Measurements from ENCODE around the gene GPR142. TPM values are rescaled to one million over a fixed set of nuclear protein-coding genes. Genes with fewer than 3 reads are reported as not detected.
"Not testable (repeated sequence)": the region's sequence is repeated elsewhere in the genome, so short reads cannot be mapped to it uniquely, and the experiment has no call there.

GPR142 gene
- total RNA-seq, 1 donor from 2014 or later: 0.16 TPM

DNA sequence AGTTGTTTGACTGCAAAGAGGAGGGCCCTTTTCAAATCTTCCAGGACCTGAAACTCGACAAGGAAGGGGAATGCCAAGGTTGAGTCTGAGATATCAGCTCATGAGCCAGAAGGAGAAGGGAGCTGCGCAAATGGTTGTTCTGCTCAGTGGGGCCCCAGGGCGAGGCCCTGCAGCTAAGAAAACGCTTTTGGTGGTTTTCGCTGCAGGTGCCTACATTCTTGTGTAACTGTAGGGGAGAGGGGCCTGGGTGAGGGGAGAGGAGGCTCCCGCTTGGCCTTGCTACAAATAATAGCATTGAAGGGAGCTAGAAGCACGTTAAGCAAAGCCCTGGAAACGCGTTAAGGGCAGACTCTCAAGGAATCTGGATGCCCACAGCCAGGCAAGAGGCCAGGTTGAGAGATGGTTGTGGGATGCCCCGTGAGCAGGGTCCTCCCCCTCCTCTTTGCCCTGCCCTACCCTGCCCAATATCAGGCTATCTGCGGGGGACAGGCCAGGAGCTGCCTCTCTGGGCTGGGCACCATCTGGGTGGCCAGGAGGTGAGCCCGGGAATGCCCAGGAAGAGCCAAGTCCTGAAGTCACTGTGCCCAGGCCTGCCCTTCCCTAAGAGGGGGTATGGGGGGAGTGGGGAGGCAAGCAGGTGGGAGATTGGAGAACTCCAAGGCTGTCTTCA is 21.9 kb downstream of the GPR142 start:
- intact Hi-C loops (cut with DNase I): no loop called here
- no peak for DNase-seq (ENCODE audit: low spot score)

- DNase-seq (ENCODE audit: low spot score): no peak
- intact Hi-C loops (cut with DNase I): no loop called here
Observed at GRCh38 chr17:74389937-74390679, 22.8 kb downstream of the GPR142 start.

- intact Hi-C loops (cut with DNase I): no loop called here
- no peak for DNase-seq (ENCODE audit: low spot score)
Observed at GRCh38 chr17:74390680-74391653, 23.7 kb downstream of the GPR142 start.

- DNase-seq (ENCODE audit: low spot score): no peak
- intact Hi-C loops (cut with DNase I): no loop called here
Observed at GRCh38 chr17:74391771-74392170, 24.5 kb downstream of the GPR142 start.

DNA sequence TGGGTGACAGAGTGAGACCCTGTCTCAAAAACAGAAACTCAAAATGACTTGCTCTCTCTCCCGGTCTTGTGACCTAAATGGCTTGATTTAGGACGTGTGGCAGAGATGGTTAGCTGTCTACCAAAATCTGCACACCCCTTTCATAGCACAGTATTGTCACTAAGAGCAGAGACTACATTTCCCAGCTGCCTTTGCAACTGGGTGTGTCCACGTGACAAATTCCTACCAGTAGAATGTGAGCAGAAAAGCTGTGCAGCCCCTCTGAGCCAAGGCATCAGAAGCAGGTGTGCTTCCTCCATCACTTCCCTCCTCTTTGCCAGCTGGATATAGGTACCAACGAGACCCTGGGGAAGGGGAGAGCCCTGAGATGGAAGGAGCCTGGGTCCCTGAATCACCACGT is 25.5 kb downstream of the GPR142 start:
- intact Hi-C loops (cut with DNase I): no loop called here
- DNase-seq (ENCODE audit: low spot score): no peak

- no peak for DNase-seq (ENCODE audit: low spot score)
- intact Hi-C loops (cut with DNase I): no loop called here
Observed at GRCh38 chr17:74393346-74393942, 26.1 kb downstream of the GPR142 start.

- DNase-seq (ENCODE audit: low spot score): no peak
- intact Hi-C loops (cut with DNase I): no loop called here
Observed at GRCh38 chr17:74394275-74394950, 27.1 kb downstream of the GPR142 start.

- intact Hi-C loops (cut with DNase I): no loop called here
Observed at GRCh38 chr17:74394977-74395376, 27.7 kb downstream of the GPR142 start.

GRCh38 chr17:74396567-74396966 is 29.3 kb downstream of the GPR142 start:
- intact Hi-C loops (cut with DNase I): no loop called here
- no peak for DNase-seq (ENCODE audit: low spot score)

More at GRCh38 chr17:74394977-74395376, 27.7 kb downstream of the GPR142 start:
- no peak for DNase-seq (ENCODE audit: low spot score)

DNA sequence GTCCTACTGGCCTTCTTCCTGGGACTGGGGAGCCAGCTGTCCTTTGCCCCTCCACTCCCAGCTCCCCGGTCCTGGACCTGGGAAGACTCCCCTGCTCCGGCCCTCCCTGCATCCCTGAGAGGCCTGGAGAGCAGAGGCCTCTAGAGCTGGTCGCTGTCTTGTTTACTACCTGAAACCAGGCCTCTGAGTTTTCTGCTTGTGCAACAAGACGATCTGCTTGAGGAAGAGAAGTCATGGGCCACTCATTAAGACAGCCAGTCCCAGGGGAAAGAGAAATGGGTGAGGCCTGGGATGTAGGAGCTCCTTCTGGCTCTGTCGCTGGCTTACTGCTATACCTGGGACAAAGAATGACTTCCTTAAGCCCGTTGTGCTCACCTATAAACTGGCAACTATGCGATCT is 34.7 kb downstream of the GPR142 start:
- intact Hi-C loops (cut with DNase I): no loop called here
- DNase-seq (ENCODE audit: low spot score): no peak

GRCh38 chr17:74403512-74404137 is 36.3 kb downstream of the GPR142 start:
- no peak for DNase-seq (ENCODE audit: low spot score)
- intact Hi-C loops (cut with DNase I): no loop called here

- intact Hi-C loops (cut with DNase I): no loop called here
- no peak for DNase-seq (ENCODE audit: low spot score)
Observed at GRCh38 chr17:74404218-74404617, 36.9 kb downstream of the GPR142 start.

- no peak for DNase-seq (ENCODE audit: low spot score)
- intact Hi-C loops (cut with DNase I): no loop called here
Observed at GRCh38 chr17:74404789-74405188, 37.5 kb downstream of the GPR142 start.

DNA sequence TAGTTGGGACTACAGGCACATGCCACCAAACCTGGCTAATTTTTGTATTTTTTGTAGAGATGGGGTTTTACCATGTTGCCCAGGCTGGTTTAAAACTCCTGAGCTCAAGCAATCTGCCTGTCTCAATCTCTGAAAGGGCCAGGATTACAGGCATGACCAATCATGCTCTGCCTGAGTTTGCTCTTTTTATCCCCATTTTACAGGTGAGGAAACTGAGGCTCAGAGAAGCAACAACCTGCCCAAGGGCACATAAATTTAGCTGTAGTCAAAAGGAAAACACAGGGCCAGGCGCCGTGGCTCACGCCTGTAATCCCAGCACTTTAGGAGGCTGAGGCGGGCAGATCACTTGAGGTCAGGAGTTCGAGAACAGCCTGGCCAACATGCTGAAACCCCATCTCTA is 38.0 kb downstream of the GPR142 start:
- intact Hi-C loops (cut with DNase I); DNase-seq (ENCODE audit: low spot score): not testable (repeated sequence)

- DNase-seq (ENCODE audit: low spot score): no peak
- intact Hi-C loops (cut with DNase I): no loop called here
Observed at GRCh38 chr17:74407384-74407783, 40.1 kb downstream of the GPR142 start.

DNA sequence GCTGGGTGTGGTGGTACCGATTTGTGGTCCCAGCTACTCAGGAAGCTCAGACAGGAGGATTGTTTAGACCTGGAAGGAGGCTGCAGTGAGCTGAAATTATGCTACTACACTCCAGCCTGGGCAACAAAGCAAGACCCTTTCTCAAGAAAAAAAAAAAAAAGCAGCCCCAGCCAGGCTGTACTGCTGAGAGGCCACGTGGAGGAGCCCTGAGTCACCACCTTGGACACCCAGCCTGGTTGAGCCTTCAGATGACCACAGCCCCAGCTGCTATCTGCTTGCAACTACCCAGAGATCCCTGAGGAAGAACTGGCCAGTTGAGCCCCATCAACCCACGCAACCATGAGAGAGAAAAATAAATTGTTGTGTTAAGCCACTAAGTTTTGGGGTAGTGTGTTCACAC is 41.0 kb downstream of the GPR142 start:
- intact Hi-C loops (cut with DNase I): no loop called here
- DNase-seq (ENCODE audit: low spot score): no peak

- intact Hi-C loops (cut with DNase I): no loop called here
- no peak for DNase-seq (ENCODE audit: low spot score)
Observed at GRCh38 chr17:74408815-74409214, 41.5 kb downstream of the GPR142 start.

GRCh38 chr17:74410001-74410443 is 42.7 kb downstream of the GPR142 start:
- intact Hi-C loops (cut with DNase I): no loop called here
- DNase-seq (ENCODE audit: low spot score): no peak

GRCh38 chr17:74412581-74412980 is 45.3 kb downstream of the GPR142 start:
- DNase-seq (ENCODE audit: low spot score): no peak

More at GRCh38 chr17:74412581-74412980, 45.3 kb downstream of the GPR142 start:
- intact Hi-C loops (cut with DNase I): no loop called here
